Activated CD4-positive, alpha-beta T cell treated with anti-CD3 and anti-CD28 coated beads, Interleukin-2, amount 50 U/mL, for 1 hour (primary cell): ENCODE results near the gene DALRD3.

ENCODE experiments used
- DNase-seq: peaks from one replicate; pipeline ENCODE4 v3.0.0-alpha.2; 2020

The DALRD3 gene

GRCh38 chr3:49017971-49018706 lies at the start of gene DALRD3:
DALRD3 (minus strand) TSS chr3:49018580; CDS start chr3:49018564, 16 bp downstream.
- peak; percentile 52 for DNase-seq

- DNase-seq: no peak
Measured at GRCh38 chr3:49058011-49058410, 39.6 kb upstream of the DALRD3 start.

GRCh38 chr3:49057268-49057667 lies 38.9 kb upstream of the DALRD3 start:
- no peak for DNase-seq

GRCh38 chr3:49054344-49054862 lies 36.0 kb upstream of the DALRD3 start:
- no peak for DNase-seq

GRCh38 chr3:49053543-49053942 lies 35.2 kb upstream of the DALRD3 start:
- DNase-seq: no peak

- no peak for DNase-seq
Measured at GRCh38 chr3:49035281-49035680, 16.9 kb upstream of the DALRD3 start.

GRCh38 chr3:49034650-49035049 lies 16.3 kb upstream of the DALRD3 start:
- no peak for DNase-seq

GRCh38 chr3:49032646-49033304 lies 14.4 kb upstream of the DALRD3 start:
- no peak for DNase-seq

- no peak for DNase-seq
Measured at GRCh38 chr3:49030321-49030720, 11.9 kb upstream of the DALRD3 start.

GRCh38 chr3:49029563-49029884 lies 11.1 kb upstream of the DALRD3 start:
- no peak for DNase-seq

GRCh38 chr3:49028673-49029562 lies 10.5 kb upstream of the DALRD3 start, which contains the start of gene IMPDH2:
IMPDH2 (minus strand) TSS chr3:49029398; CDS start chr3:49029350, 48 bp downstream.
- peak; percentile 91 for DNase-seq

GRCh38 chr3:49028298-49028672 lies 9.9 kb upstream of the DALRD3 start:
- no peak for DNase-seq

- no peak for DNase-seq
Measured at GRCh38 chr3:49027634-49028033, 9.3 kb upstream of the DALRD3 start.

- no peak for DNase-seq
Measured at GRCh38 chr3:49026536-49026935, 8.2 kb upstream of the DALRD3 start.

- DNase-seq: no peak
Measured at GRCh38 chr3:49025793-49026520, 7.6 kb upstream of the DALRD3 start.

- no peak for DNase-seq
Measured at GRCh38 chr3:49025005-49025792, 6.8 kb upstream of the DALRD3 start.

GRCh38 chr3:49024449-49024848 lies 6.1 kb upstream of the DALRD3 start:
- DNase-seq: no peak

- no peak for DNase-seq
Measured at GRCh38 chr3:49023775-49024174, 5.4 kb upstream of the DALRD3 start.

- no peak for DNase-seq
Measured at GRCh38 chr3:49022688-49023171, 4.3 kb upstream of the DALRD3 start.

GRCh38 chr3:49021813-49022687 lies 3.7 kb upstream of the DALRD3 start, which contains the start of gene NDUFAF3:
NDUFAF3 (plus strand) TSS chr3:49022121; CDS start chr3:49022145, 24 bp downstream.
- peak; percentile 90 for DNase-seq
